Hepatocyte (in vitro differentiated cells): ENCODE measurements around the gene TAF1C.

Source experiments
- CTCF ChIP-seq: fragments of 200-600 bp; sonication (generic); IDR thresholded peaks from 2 replicates; pipeline ENCODE4 v1.5.1; 2016; ENCODE audit warnings: antibody characterized with exemption, mild to moderate bottlenecking; ENCODE audit not compliant: poor library complexity
- EZH2 ChIP-seq: fragments of 200-600 bp; sonication (generic); IDR thresholded peaks from 2 replicates; pipeline ENCODE4 v1.6.1; 2016; ENCODE audit warnings: antibody characterized with exemption, mild to moderate bottlenecking, borderline replicate concordance
- EZH2phosphoT487 ChIP-seq: fragments of 200-600 bp; sonication (generic); IDR thresholded peaks from one replicate; pipeline ENCODE4 v1.6.1; 2018; ENCODE audit warnings: antibody characterized with exemption, mild to moderate bottlenecking, low read depth, moderate library complexity; ENCODE audit not compliant: unreplicated experiment, severe bottlenecking

- no peak for TF ChIP-seq EZH2
- TF ChIP-seq EZH2phosphoT487, result no peak
- TF ChIP-seq CTCF, result no peak
Measured at GRCh38 chr16:84191466-84191865, 4.6 kb upstream of the TAF1C start.
